Liver (tissue), 3 donors: ENCODE data around the gene ZNF335.

Source experiments
- CTCF ChIP-seq: fragments of 150-350 bp; IDR thresholded peaks from 2 replicates; pipeline ENCODE4 v1.5.1; 2017; ENCODE audit warnings: improper control_type of control experiment, low read depth, low read length; ENCODE audit not compliant: missing input control
- MAX ChIP-seq: IDR thresholded peaks from 2 replicates; pipeline ENCODE4 v1.6.1; 2016; ENCODE audit warnings: antibody characterized with exemption
- RAD21 ChIP-seq, 2 donors: IDR thresholded peaks; 2 replicates each; pipeline ENCODE4 v1.6.1; 2016; ENCODE audit warnings: antibody characterized with exemption in 2 of 2, mild to moderate bottlenecking in 2 of 2
- REST ChIP-seq: IDR thresholded peaks from 2 replicates; pipeline ENCODE4 v1.6.1; 2016; ENCODE audit warnings: antibody characterized with exemption, mild to moderate bottlenecking
- SP1 ChIP-seq: IDR thresholded peaks from 2 replicates; pipeline ENCODE4 v1.6.1; 2018; ENCODE audit warnings: antibody characterized with exemption, mild to moderate bottlenecking
- TAF1 ChIP-seq: conservative IDR thresholded peaks from 2 replicates; pipeline ENCODE4 v1.6.1; 2016; ENCODE audit warnings: antibody characterized with exemption, mild to moderate bottlenecking
- YY1 ChIP-seq: IDR thresholded peaks from 2 replicates; pipeline ENCODE4 v1.6.1; 2016; ENCODE audit warnings: antibody characterized with exemption, mild to moderate bottlenecking
- ZBTB33 ChIP-seq: IDR thresholded peaks from 2 replicates; pipeline ENCODE4 v1.6.1; 2016; ENCODE audit warnings: antibody characterized with exemption
- donor health status: healthy.
- donor health status: healthy.

- TF ChIP-seq CTCF (no peak), REST (no peak), RAD21 (IDR thresholded peaks at IDR 0.05) (no peak), MAX (no peak), TAF1 (no peak), ZBTB33 (no peak), YY1 (no peak), SP1 (no peak)
Observed at GRCh38 chr20:46006964-46007363, 35.0 kb upstream of the ZNF335 start.
